GM21360 (cell line): Measurements from ENCODE around the gene ARSH.
"Not testable (repeated sequence)": the region's sequence is repeated elsewhere in the genome, so short reads cannot be mapped to it uniquely, and the experiment has no call there.

Experiments used
- ATAC-seq: cut with Tn5 transposase; IDR thresholded peaks from one replicate; pipeline ENCODE4 v1.9.1; 2021; ENCODE audit warnings: mild to moderate bottlenecking, moderate library complexity; ENCODE audit not compliant: unreplicated experiment

The ARSH gene

GRCh38 chrX:3026074-3026815 lies 19.9 kb downstream of the ARSH start:
- no peak for ATAC-seq

DNA sequence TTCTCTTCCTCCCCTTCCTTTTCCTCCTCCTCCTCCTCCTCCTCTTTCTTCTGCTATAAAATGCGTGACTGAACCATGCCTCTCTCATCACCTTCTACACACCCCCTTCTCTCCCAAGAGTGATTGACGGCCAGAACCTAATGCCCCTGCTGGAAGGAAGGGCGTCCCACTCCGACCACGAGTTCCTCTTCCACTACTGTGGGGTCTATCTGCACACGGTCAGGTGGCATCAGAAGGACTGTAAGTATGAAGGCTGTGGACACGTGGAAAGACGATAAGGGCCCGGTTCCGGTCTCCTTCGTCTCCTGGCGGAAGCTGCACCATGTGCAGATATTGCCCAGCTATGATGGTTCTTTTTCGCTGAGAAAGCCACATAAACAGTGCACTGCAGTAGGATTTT lies 22.8 kb downstream of the ARSH start:
- no peak for ATAC-seq

GRCh38 chrX:3037218-3037617 lies 30.9 kb downstream of the ARSH start:
- no peak for ATAC-seq

DNA sequence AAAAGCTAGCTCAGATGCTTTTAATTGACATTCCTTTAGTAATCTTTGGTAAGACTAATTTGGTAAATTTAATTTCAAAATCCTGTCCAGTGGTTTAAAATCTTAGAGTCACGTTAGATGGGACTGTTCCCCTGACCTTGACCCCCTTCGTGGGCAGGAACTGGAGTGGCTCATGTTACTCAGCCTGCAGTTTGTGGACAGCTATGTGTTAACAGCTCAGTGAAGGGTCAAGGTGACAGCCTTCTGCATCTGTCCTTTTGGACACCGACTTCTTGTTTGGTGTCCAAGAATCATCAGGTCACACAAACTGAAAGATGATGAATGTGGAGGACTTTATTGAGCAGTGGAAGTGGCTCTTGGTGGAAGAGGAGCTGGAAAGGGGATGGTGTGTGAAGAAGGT lies 37.9 kb downstream of the ARSH start:
- no peak for ATAC-seq

DNA sequence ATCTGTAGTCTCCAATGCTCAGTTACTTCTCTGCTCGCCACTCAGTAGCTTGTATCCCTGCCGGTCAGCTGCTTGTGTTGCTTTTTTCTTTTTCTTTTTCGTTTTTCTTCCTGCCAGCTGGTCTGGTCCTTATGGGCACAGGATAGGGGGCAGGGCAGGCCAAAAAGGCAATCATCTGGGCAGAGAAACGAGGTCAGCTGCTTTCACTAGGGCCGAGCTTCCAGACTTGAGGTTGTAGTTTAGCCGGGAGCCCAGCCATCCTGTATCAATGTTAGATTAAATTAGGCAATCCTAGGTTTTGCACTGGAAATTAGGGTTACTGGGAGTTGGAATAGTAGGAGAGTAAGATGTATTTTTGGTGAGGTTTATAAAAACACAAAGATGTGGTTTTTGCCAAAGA lies 38.3 kb downstream of the ARSH start:
- ATAC-seq: no peak

DNA sequence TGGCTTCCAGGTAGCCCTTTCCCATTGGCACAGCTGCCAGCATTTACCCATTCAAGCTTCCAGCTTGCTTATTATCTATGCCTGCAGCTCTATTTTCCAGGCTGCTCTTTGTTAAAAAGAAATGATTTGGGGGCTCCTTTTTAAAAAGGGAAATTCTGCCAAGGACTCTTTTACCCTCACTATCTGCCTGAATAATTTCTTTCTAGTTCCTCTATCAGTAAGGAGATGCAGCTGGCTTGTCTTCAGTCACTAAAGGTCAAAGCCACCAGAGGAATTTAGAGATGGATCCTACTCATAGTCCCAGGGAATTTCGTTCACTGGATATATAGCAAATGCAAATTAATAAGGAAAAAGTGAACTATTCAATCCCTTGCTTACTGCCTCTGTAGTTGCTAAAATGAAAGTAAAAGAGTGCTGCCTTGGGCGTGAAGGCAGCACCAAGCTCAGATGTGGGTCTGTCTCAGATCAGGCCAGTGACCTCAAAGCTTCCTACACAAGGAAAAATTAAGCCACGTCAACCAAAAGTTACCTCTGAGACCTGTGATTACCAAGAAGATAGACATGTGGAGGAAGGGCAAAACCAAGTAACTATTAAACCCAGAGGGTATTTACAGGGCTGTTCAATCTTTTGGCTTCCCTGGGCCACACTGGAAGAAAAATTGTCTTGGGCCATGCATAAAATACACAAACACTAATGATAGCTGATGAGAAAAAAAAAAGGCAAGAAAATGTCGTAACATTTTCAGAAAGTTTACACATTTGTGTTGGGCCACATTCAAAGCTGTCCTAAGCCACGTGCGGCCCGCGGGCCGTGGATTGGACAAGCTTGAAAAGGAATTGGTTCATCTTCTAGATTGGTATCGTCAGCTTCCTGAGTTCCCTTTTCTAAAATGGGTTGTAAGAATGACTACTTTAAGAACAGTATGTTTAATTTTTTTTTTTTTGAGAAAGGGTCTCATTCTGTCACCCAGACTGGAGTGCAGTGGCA lies 40.2 kb downstream of the ARSH start:
- no peak for ATAC-seq

DNA sequence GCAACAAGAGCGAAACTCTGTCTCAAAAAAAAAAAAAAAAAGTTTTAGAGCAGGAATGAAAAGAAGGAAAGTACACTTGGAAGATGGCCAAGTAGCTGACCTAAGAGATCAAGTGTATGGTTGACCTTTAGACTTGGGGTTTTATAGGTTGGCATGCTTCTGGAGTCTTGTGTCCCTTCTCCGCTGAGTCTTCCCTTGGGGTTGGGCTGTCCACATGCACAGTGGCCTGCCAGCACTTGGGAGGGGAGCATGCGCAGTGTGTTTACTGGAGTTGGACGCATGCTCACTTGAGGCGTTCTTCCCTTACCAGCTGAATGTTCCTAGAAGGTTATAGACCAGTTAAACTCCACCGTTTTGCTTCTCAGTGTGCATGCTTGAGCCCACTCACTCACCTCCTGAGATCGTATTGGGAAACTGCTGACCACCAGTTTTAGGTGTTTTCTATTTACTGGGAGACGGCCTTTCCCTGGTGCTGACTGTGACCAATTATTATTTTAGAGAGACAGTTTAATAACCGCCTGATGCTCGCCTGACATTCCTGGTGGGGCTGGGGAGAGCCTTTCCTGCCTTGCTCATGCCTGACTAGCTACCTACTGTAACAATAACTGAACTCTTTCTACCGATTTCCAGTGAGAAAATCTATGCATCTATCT lies 44.3 kb downstream of the ARSH start:
- ATAC-seq: not testable (repeated sequence)

DNA sequence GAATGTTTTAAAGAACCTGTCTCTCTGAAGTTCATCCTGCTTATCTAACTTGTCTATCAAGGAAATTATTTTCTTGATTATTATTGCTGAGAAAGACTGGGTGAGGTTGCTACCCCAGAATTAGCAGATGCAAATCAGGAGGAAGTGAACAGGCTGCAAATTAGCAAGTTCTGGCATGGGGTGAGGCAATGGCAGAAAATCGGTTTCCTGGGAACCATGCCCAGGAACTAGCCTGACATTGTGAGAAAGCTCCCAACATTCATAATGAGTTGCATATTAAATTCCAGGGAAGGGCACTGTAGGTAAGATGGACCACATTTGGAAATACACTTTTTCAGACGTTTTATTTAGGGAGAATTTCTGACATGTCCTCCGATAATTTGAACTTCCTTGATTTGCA lies 46.5 kb downstream of the ARSH start:
- no peak for ATAC-seq

- no peak for ATAC-seq
Measured at GRCh38 chrX:3066555-3066954, 60.2 kb downstream of the ARSH start.

- ATAC-seq: no peak
Measured at GRCh38 chrX:3075959-3076358, 69.6 kb downstream of the ARSH start.

GRCh38 chrX:3076416-3076991 lies 70.2 kb downstream of the ARSH start:
- ATAC-seq: no peak
